Activated CD4-positive, alpha-beta T cell treated with anti-CD3 and anti-CD28 coated beads, Interleukin-2, amount 50 U/mL, for 48 hours (primary cell): ENCODE measurements around the gene DGKQ.

Source experiments
- DNase-seq, 2 experiments: peaks; one replicate each; pipeline ENCODE4 v3.0.0-alpha.2; 2020

The DGKQ gene

DNA sequence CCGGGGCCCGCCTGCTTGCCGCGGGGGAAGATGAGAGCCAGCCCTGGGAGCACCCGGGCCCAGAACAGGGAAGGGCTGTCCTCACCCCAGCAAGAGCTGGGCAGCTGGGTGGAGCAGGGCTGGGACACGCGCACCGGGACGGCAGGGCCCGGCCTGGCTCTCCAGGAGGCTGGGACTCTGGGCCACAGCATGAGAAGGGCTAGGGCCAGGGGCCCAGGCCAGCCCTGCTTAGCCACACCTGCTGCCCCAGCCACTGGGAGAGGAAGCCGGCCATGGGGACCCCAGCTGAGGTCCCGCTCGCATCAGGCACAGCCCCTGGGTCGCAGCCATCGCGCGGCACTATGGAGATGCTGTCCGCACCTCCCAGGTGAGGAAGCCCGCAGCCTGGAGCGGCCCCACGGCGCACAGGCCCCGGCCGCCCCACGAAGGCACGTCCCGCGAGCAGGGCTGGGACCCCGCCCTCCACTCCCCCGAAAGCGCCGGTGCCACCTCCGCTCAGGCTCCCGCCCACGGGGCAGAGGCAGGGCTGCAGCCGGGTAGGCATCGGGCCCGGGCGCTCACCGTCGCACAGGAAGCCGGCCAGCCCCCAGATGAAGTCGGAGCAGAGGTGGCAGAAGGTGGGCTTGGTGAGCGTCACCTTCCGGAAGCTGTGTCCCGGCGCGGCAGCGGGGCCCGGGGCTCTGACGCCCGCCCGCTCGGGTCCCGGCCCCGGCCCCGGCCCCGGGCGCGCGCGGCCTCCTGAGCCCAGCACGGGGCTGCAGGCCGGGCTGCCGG, 531 bp downstream of the DGKQ start:
- peak; percentile 47 to 56 for DNase-seq

DNA sequence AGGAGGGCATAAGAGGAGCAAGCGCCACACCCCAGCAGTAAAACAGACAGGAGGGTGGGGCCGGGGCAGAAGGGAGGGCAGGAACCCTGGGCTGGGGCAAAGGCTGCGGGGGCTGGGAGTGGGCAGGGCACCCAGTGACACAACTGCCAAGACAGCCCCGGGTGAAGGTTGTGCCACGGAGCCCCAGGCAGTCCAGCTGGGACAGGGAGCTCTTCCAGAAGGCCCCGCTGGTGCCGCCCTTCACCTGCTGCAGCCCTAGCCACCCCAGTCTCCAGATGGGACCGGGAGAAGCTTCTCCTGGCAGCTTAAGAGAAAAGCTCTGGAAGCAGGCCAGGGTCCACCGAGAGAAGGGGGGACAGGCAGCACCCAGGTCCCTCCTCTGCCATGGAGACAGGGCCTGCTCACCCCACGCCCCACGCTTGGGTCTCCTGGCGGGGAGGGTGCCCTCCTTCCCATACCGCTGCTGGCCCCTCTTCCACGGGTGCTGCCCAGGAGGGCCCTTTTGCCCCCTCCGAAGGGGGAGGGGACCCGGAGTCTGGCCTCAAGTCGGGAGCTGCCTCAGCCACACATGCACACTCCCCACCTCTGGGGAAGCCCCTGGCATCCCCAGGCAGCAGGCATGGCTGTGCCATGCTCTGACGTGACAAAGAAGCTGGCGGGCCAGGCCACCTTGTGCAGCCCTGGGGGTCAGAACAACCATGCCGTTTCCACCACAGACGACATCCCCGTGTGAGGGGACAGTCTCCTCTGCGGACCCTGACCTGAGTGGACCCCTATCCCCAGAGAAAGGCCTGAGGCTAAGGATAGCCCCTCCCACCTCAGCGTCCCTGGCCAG, 1.5 kb downstream of the DGKQ start:
- DNase-seq, result no peak

DNA sequence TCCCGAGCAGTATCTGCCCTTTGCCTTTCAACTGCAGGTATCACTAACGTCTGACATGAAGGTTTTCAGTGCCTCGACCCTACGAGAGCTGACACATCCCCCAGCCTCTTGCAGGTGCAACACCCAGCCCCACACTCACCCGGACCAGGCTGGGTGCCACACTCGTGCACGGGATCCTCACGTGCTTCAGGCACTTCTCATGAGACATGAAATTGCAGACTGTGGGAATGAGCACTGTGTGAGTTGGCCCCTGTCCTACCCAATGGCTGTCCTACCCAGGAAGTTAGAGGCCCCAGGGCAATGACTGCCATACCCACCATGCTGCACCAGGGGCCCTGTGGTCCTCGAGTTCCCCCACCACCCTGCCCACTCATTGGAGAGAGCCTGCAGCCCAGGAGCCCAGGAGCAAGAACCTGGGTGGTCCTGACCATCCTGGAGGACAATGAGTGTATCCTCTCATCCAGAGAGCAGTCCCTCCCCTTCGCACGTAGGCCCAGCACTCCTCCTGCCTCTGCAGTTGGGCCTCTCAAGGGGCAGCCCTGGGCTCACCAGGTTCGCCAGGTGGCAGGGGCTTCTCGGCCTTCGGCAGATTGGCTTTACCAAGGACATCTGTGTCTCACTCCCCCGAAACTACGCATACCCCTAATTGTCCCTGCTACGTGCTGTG, 2.4 kb downstream of the DGKQ start:
- DNase-seq, result no peak

DNA sequence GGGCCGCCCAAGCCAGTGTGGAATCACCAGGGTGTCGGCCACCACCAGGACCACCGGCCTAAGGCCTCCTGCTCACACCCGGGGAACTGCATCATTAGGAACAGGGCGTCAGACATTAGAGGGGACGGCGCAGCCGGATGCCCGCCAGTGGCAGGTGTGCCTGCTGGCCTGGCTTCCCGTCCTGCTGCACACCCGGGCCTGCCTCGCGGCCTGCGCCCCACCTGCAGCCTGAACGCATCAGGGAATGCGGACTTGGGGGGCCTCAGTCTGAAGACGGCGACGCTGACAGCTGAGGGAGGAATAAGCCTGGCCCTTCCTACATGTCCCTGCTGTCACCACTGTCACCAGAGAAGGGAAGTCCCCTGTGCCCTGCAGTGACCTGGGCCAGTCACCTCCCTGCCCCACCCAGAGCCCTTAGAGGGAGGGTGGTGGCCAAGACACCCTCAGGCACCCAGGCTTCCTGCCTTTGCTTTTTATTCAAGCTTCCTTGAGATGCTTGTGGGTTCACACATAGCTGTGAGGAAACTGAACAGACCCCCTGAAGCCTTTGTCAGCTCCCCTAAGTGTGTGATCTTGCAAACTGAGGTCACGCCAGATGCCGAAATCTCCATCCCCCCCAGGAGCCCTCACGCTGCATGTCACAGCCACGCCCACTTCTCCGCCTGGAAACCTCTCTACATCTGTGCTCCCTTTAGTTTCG, 3.2 kb downstream of the DGKQ start:
- no peak for DNase-seq

DNA sequence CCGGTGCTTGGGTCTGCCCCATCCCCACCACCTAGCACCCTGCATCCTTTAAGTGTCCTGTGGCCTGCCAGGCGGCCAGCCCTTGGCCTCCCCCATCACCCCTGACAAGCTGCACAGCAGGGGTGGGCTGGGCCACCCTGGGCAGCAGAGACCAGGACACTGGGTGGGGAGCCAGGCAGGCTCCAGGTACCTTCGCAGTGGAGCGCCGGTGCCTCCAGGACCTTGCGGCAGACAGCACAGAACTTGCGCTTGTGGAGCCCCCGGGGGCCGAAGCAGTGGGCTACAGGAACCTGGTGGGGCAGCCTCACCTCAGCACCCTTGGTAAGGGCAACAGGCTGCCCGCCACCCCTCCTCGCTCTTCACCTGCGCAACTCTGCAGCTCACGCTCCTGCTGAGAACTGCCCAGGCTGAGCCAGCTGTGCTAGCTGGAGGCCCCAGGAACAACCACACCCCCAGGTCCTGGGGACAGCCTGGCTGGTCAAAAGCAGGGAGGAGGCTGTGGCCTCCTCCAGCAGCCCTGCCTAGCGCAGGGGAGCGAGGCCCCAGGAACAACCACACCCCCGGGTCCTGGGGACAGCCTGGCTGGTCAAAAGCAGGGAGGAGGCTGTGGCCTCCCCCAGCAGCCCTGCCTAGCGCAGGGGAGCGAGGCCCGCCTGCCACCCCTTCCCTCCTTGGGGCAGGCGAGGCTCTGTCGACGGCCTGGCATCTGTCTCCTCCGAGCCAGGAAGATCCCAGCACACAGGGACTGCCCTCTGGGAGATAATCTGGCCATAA, 4.6 kb downstream of the DGKQ start:
- no peak for DNase-seq

DNA sequence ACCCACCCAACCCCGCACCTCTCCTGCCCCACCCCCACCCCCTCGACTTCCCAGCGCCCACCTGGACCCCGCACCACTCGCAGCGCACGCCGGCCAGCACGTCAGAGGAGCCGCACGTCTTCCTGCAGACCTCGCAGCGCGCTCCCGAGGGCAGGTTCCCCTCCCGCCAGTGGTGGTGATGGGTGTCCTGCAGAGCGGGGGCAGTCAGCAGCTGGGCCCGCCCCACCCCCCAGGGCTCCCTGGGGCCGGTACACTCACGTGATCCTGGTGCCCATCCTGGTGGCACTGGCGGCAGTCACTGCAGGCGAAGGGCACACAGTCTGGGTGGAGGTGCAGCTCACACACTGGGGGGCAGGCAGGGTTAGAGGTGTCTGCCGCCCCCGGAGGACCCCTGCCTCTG, 5.1 kb downstream of the DGKQ start:
- no peak for DNase-seq

DNA sequence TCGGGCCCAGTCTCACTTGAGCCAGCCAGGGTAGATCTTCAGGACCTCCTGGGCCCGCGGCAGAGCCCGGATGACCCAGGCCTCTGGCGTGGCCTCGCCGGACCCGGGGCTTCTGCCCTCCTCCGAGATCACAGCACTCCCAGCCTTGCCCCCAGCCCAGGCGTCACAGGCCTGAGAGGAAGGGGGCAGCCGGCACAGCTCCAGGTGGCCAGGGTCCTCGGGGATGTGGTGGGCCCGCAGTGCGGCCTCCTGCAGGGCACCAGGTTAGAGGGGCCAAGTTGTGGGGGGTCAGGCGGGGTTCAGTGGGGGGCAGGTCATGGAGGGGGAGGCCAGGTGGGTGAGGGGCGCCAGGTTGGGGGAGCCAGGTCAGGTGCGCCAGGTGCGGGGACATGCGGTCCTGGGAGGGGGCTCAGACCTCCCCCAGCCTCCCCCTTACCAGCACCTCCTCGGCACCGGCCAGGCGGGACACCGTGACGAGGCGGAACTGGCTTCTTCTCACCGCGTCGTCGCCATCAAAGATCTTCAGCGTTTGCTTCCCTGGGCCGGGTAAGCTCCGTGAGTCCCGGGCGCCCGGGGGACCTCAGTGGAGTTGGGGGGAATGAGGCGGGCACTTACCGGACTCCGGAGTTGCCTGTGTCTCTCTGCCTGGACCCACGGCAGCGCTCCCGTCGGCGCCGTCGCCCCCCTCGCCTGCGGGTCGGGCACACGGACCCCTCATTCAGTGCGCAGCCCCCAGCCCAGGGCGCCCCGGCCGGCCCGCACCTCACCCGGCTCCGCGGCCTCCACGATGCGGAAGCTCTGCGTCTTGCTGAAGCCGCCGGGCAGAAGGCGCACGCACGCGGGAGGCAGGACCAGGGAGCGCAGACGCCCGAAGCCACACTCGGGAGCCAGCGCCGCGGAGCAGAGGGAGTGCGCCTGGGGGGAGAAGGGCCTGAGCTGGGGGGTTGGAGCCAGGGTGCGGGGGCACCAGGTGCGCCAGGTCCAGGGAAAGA, 6.0 kb downstream of the DGKQ start:
- DNase-seq, result no peak

DNA sequence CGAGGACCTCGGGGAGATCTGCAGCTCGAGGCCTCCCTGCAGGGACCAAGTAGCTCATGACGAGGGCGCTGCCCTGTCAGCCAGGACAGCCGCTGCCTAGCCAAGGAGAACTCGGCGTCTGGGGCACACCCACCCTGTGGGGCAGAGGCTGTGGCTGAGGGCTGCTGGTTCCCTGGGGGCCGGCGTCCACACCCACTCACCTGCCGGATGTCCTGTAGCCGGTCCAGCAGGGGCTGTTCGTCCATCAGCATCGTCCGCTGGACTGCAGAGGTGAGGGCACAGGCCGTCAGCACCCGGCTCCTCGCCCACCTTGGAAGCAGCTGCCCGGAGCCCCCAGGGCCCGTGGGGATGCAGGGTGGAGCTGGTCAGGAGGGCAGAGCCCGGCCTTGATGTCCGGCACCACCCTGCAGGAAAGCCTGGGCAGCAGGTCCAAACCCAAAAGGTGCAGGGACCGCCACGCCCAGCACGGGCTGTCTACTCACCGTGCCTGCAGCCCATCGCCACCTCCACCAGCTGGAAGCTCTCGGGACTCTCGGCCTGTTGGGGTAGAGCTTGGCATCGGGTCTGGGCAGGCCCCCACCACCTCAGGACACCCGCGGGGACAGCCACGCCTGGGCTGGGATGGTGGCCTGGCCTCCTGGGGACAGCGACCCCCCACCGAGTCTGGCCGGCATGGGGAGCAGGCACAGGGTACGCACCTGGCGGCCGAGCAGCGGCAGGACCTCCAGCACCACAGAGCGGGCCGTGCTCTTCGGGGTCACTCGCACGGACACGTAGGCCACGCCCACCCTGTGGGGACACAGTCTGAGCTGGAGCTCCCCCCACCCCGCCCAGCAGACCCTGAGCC, 6.9 kb downstream of the DGKQ start:
- no peak for DNase-seq

DNA sequence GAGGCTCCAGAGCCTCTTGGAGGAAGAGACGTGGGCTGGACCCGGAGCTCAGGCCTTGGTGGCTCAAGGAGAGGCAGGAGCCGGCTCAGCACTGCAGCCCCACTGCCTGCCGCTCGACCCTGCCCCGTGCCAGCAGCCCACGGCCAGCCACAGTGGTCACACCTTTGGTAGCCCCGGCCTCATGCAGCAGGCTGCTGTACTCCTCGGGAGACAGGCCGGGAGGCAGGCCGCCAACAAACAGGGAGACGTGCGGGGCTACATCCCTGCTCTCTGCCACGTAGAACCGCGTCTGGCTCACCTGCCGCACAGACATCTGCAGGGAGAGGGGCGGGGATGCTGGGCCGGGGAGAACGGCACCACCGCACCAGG, 7.6 kb downstream of the DGKQ start:
- no peak for DNase-seq

DNA sequence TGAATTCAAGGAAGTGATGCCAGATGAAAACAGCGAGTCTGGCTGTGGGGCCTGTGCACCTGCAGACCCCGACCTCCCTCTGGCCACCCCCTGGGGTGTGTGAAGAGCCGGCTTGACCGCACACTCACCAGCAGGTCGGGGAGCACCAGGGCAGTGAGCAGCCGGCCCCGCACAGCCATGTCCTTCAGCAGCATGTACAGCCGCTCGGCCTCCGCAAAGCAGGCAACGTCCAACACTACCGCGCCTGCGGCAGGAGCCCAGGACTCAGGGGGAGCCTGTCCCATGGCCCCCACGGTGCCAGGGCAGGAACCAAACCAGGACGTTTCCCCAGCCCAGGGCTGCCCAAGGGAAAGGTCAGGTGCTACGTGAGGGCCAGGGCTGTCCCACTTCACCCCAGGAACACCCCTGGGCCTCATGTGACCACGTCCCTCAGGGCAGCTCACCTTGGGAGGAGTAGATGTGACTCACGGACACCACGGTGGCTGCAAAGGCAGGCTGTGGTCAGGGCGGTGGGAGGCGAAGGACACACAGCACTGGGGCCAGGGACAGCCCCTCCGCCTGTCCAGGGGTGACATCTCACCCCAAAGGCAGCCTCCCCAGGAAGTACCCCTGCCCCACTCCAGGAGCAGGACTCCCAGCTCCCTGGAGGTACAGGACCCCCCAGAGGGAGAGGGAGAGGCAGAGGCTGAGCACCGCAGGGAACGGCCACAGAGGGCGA, 8.2 kb downstream of the DGKQ start:
- DNase-seq, result no peak

DNA sequence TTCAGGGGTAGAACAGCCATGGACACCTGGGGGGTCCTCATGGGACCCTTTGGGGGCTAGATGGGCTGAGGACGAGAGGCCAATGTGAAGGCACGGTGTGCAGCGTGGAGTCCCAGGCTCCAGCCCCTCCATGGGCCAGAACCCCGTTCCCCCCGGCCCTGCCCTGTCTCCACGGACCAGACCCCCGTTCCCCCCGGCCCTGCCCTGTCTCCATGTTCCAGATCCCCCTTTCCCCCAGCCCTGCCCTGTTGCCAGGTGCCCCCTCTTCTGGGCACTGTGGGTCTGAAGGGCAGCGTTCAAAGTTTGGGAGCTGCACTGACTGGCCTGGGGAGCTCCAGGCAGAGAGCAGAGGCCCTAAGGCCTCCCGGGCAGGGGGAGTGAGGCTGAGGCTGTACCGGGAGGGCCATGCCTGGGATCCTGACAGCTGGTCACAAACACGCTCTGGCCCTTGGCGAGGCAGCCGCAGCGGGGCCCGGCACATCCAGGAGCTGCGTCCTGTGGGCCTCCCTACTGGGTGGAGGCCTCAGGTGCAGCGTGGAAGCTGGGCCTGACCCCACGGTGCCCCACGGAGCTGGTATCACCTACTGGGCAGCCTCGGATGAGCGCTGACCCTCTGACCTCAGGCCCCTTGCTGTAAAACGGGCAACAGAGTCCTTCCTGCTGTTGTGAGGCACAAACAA, 8.9 kb downstream of the DGKQ start:
- no peak for DNase-seq

DNA sequence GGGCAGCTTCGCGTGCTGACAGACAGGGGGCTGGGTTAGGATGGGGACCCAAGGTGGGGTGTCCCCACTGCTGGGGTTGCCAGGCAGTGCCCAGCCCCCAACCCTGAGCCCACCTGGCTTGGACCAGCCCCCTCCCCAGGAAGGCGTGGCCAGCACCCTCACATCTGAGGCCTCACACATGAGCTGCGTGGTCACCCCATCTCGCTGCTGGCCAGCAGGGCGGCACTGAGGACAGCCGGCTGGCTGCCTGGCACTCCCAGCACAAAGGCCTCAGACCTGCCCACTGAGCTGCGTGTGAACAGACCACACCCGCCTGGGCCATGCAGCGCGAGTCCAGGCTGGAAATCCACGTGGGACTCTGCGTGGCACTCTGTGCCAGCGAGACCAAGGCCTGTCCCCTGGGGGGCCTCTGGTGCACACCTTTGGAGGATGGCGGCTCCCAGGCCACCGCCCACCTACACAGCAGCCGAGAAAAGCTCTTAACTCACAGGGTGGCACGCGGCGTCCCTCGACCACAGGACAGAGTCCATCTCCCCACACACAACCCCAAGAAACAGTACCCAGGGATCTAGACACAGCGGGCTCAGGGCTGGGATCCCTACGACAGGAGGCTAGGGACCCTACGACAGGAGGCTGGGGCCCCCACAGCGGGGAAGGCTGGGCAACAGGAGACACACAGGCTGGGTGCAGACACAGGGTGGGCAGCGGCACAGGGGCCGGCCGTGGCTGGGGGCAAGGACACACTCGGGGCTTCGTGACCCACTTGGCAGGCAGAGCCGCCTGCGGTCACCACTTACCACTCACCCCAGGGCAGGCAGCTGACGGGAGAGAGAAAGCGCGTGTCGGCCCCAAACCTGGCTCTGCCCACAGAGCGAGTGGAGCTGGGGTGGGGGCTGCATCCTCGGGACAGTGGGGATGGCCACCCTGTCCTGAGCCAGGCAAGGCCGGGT, 9.8 kb downstream of the DGKQ start:
- DNase-seq, result no peak

DNA sequence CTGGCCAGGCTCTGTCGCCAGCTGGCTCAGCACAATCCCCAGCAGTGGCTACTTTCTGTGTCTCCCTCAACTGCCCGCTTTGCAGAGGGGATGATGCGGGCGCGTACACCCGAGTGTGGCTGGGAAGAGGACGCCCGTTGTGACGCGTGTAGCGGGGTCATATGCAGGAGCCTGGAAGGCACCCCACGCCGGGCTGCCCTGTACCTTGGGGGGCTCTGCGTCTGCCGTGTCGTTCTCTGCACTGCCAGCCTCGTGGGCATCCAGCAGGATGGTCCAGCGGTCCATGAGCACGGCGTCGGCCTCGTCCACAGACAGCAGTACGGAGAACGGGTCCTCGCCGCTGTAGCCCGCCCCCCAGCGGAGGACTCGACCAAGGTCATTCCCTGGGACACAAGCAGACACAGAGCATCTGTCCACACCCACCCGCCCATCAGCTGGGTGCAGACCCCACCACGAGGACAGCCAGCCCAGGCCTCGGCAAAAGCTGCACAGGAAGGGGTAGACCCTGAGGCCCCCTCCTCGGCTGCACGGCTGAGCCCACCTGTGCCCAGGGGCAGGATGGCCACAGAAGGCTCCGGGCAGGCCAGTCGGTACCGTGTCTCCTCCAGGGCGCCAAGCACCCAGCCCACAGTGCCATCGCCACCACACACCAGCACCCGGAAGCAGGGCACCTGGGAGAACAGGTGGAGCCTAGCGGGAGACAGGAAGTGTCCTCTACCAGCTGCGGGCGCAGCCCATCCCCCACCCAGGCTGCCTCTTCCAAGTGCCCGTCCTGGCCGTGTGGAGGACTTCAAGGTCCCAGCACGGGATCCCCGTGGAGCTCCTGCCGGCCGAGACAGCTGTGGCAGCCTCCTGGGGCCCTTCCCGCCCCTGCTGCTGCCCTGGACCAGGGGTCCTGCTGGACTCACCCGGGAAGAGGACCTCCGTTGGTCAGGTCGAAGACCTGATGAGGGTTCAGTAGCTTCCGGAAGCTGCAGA, 10.8 kb downstream of the DGKQ start:
- DNase-seq, result no peak

DNA sequence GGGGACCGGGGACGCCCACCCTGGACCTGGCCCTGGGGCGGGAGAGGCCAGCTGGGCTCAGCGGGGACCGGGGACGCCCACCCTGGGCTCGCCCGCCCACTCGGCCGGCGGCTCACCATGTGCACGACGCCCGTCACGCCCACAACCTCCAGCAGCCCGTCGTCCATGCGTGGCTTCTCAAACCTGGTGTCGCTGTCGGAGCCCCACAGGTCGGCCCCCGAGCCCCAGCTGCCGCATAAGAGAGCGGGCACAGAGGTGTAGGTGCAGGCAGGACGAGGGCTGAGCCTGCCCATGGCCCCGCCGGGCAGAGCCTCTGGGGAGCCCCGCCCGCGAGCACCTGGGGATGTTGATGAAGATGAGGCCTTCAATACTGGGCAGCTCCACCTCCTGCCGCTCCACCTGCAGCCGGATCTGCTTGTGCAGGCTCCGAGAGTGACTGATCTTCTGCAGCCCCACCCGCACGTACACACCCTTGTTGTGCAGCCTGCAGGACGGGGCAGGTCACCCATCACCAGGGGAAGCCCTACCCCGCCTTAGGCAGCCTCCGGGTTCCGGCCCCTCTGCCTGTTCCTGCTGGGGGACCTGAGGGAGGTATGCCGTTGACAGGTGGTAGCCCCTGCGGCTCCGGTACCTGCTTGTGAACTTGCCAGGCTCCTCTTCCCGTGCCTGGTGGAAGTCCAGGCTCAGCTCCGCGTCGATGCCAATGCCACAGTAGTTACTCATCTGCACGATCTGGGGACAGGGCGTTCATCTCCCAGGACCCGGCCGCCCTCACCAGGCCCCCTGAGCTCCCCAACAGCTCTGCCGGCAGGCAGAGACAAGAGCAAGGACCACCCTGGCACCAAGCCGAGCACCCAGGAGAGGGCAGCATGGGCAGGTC, 11.8 kb downstream of the DGKQ start:
- DNase-seq, result no peak

DNA sequence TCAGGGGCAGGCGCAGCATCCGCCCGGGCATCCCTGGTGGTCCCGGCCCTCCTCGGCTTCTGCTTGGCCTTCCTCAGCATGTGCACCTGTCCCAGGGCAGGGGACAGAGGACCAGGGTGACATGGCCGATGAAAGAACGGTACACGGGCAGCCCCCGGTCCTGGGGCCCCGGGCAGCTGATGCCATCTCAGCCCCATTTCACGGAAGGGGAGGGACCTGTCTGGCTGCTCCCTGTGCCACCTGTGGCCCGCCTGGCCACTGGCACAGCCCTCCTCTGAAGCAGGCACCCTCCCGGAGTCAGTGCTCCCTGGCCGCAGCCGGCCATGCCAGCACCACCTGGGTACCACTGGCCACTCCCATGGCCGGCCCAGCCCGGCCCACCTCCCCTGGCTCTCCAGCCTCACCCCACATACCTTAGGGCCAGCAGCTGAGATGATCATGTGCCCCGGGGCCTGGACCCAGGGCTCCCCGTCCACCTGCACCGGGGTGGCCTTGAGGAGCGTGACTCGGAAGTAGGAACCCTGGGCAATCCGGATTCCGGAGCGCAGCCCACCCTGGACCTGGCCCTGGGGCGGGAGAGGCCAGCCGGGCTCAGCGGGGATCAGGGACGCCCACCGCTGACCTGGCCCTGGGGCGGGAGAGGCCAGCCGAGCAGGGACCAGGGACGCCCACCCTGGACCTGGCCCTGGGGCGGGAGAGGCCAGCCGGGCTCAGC, 12.6 kb downstream of the DGKQ start:
- DNase-seq, result no peak
